COR-L47 (cell line): ENCODE results near the gene CNGA3.
"Not testable (repeated sequence)": the region's sequence is repeated elsewhere in the genome, so short reads cannot be mapped to it uniquely, and the experiment has no call there.

Source experiments
- DNase-seq: peaks from one replicate; lab custom pipeline; 2025; lab: John Stamatoyannopoulos, UW

Gene CNGA3

DNA sequence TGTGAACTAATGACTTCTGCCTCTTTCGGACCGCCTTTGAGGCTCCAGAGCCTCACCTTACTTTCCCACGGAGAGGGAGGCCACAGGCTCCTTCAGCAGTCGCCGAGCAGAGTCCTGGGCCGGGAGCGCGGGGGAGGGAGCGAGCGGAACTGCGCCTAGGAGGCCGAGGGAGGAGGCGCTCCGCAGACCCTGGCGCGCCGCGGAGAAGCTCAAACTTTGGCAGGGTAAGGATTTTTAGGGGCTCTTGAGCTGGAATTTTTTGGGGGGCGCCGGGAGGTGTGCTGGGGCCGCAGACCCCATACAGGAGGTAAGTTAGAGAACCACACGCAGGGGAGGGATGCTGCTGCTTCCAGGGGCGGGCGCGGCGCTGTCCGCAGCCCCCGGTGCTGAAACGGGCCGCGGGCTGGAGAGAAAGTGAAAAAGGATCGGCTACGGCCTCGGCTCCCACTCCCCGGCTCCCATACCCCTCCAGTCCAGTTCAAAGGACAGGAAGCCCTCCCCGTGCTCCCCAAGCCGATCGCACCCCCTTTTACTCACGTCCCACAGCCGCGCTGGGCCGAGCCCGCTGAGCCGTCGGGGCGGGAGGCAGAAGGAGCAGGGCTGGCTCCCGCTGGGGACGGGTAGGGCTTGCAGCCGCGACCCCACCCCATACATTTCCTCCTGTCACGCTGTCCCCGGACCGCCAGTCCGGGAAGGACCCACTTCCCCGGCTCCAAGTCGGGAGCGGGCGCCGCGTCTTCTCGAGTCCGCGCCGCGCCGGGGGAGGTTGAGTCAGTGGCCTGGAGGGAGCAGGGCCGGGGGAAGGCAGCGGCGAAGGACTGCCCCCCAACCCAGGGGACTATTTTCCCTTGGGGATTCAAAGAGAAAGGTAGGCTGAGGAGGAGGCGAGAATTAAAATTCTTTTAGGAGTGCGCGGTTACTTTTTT is at the start of gene CNGA3:
CNGA3 (plus strand) TSS at position 146 of the 926 bp plus-strand sequence. CDS start 23,520 bp downstream, outside the sequence.
- no peak for DNase-seq

DNA sequence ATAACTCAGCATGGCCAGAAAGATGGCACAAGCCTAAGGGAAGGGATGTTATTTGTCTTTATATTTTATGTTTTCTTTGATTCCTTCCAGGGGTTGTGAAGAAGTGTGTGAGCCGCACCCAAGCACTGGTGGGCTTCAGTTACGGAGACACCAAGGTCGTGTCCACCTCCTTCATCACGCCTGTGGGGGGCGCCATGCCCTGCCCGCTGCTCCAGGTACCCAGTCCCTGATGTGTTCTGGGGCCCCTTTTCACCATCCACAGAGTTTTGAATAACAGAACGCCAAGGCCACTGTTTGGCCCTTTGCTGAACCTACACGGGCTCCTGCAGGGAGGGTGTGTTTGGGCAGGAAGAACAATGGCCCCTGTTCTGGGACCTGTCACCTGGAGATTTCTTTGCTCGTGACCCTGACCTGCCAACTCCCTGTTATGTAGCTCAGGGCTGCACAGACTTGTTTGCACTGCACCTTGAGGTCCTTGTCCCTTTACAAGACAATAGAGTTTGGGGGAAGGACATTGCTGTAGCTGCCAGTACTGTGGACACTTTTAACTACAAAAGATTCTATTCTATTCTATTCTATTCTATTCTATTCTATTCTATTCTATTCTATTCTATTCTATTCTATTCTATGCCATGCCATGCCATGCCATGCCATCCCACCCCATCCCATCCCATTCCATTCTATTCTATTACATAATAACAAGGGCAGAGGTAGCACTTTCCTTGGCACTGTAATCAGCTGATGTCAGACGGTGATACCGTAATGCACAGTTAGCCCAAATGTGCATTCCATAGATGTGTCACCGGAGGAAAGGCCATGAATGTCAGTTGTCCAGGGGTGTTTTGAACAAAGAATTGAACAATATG is 48.2 kb upstream of the CNGA3 start:
- DNase-seq = no peak

DNA sequence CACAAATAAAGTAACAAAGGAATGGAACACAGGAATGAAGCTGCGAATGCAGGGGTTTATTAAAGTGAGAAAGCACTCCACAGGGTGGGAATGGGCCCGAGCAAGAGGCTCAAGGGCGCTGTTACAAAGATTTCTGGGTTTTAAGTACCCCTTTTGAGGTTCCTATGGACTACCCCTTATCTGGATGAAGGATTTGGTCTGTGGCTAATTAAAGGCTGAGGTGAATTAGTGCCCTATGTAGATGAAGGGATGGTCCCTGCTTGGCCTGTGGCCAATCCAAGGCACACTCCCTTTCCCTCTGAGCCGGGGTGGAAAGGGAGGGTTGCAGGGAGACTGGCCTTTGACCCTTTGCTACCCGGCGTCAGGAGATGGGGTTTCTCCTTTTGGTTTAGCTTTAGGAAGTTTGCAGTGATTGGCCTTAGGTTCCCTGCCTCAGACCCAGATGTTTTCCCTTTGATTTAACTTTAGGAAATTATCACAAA is 47.5 kb upstream of the CNGA3 start:
- DNase-seq = no peak

DNA sequence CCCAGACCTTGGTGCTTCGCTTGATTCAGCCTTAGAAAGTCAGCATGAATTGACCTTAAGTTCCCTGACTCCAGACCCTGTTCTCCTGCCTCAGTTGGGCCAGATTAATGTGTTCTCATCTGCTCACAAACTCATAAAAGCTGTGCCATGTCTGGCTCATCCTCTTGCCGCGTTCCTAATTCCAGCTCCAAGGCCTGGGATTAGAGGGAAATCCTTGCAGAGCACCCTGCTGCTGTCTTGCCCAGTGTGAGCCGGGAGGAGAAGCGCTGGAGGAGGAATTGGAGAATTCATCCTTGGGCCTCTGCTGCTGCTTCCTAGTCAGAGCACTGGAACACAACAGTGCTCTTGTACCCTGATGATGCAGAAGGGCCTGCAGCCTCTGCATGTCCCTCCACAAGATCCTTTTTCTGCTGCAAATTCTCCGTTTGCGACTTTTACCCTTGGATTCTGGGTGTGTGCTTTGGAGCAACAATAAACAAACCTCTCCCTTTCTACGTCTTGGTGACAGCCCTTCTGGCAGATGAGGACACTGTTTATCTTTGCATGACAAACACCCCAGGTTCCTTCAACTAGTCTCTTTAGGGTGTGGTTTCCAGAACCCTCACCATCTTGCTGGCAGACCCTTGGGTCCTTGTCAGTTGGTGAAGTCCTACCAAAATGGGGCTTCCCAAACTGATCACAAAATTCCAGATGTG is 46.9 kb upstream of the CNGA3 start:
- no peak for DNase-seq

DNA sequence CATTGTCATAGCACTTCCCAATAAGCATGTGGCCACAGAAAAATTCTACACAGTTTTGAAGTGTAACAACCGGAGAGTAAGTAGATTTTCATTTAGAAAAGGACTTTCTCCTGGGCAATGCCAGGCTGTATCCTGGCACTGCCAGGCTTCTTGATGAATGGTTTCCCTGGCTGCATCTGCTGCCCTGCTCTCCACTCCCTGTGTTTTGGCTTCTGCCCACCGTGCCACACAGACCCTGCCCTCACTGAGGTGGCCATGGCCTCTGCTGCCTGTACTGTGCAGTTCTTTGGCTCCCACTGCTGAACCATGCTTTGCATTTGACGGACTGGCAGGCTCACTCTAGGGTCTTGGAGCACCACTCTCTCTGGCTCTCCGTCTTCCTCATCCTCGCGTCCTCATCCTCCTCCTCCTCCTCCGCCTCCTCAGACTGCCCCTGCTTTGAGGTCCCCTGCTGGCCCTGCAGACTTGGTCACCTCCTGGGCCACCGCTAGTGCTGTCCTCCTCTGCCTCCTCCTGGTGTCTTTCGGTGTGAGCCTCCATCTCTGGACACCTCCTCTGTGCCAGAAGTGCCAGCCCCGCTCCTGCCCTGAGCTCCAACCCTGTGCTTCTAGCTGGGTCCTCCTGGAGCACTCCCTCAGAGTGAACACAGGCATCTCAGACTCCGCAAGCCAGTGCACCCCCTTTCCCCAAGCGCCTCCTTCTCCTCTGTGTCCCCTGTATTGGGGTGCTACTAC is 45.9 kb upstream of the CNGA3 start:
- no peak for DNase-seq

DNA sequence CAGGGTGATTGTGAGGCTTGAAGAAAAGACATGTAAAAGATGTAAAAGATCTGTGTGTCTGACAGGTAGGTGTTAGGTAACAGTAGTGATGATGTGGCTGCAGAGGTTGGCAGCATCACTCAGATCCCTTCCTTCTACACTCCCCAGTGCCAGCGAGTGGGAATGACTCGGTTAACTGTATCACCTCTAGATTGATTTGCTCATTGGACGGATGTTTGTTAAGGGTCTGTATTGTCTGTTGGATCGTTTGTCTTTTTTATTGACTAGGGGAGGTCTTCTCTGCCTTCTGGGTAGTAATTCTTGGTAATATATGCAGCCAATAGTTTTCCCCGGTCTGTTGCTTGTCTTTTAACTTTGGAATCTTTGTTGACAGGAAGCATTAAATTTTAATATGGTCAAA is 44.8 kb upstream of the CNGA3 start:
- DNase-seq = no peak

DNA sequence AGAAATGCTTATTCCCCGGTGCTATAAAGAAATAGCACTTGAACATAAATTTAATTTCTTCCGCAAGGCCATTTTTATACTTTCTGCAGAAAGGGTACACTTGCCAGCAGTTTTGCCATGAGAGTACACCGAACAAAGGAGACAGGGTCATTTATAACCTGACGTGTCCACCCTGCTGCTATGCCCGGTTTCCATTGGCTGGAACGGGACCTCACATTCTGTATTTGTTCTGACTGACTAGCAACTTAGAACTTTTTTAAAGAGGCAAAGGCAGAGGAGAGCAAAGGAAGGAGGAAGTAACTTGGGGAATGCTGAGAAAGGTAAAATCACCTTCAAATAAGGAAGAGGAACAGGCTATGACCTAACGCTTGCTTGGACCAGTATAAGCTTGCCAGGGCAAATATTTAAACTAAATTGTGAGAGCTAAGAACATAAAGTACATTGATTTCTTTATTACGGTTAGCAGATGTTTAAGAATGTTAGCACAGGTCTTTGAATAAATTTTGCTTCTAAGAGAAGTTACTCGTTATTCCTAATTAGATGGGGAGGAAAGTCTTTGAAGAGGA is 39.0 kb upstream of the CNGA3 start:
- DNase-seq = not testable (repeated sequence)

DNA sequence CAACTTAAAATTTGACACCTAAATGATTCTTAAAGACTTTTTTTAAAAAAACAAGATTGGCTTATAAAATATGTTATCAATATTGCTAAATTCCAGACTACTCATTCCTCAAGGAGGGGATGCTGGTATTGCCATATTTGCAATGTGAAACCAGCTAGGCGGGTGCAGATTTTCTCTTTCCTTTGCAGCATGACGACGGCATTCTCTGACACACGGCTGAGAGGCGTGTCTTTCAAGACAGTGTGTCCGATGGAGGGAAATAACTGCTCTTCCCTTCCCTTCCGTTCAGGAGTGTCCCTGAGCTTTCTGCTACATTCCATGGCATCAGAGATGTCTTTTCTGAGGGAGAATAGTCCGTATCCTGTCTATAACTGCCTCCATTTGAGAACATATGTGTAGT is 38.2 kb upstream of the CNGA3 start:
- no peak for DNase-seq

DNA sequence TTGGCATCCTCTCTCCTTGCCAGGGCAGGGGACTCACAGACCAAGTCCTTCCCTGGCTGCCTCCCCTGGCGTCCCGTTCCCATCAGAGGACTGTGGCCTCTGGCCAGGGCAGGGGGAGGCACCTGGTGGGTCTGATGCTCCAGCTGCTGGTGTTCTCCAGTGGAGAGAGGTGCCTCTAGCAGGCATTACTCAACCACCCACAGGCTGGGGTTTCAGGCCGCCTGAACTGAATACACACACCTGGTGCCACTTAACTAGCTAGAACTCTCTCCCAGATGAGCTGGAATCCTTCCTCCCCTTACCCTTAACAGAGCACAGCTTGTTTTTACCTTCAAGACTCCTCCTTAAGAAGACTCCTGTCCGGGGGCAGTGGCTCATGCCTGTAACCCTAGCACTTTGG is 37.7 kb upstream of the CNGA3 start:
- no peak for DNase-seq

DNA sequence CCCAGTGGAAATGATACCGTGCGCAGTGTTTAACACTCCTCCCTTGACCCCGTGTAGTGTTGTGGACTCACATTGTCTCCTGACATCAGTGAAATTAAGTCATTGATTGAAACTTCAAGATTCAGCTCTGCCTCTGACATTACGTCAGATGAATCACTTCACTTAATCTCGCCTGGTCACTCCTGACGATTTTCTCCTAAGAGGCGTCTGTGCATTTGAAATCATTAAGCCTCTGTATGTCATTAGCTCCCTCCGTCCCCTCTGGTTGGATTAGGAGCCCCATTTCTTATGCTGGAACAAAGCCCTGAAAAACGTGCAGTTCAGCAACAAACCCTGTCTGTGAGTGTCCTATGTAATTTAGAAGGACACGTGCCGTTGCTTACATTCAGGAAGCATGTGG is 36.7 kb upstream of the CNGA3 start:
- DNase-seq = no peak

DNA sequence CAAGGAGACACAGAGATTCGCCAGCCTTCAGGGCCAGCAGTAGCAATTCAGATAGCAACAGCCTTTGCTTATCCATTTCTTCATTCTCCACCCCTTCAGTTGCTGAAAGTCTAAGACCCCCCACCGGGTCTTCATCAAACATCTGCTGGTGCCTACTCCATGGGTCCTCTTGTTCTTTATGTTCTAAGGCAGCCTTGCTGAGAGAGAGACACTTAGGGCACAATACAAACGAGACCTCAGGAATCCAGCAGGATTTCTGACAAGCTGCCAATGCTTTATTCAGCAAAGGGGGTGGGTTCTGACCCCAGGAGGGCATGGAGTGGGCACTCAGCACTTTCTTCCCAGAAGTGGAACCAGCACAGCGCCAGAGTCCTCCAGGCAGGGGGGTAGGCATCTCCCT is 36.2 kb upstream of the CNGA3 start:
- peak; percentile 4 for DNase-seq

DNA sequence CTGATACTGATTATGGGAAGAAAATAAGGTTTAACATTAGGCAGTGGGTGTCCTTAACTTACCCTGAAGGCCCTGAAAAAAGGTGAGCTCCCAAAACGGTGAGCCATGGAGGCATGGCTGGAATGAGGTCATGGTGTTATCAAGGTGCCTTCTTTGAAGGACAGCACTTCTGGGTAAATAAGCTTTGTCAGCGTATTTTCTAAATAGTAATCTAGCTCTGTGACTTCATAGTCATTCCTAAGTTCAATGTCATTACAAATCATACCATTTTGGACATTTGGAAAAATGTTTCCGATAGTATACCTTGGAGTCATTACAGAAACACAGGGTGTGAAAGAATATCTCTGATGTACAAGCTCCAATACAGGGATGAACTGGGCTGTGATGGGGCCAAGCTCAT is 35.2 kb upstream of the CNGA3 start:
- no peak for DNase-seq

DNA sequence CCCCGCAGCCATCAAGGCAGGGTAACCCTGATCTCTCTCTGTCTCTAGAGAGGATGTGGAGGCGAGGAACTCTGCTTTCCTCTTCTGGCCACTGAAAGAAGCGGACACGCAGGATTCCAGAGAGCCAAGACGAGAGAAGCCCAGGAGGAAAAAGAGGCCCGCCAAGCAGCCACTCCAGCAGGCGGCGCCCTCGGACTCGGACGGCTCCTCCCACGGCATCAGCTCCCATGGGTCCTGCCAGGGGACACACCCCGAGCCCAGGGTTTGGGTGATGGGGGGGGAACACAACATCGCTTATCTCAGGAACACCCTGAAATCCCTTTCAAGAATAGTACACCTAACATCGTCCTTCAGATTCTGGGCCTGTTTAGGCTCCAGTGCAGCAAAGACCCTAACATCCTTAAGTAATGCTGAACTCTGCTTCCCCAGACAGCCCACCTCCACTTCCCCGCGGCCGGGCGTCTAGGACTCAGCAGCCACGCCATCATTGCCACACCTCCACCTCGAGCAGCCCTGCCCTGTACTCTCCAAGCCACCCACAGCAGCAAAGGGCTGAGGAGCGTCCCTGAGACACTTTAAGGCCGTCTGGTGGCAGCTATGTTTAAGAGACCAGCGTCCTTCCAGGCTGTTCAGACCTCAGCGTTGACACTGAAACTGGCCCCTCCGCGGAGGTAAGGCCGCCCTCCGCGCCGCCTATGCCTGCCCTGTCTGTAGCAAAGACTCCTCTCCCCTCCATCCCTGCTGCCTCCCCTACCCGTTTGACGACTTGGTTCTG is 34.3 kb upstream of the CNGA3 start:
- no peak for DNase-seq

DNA sequence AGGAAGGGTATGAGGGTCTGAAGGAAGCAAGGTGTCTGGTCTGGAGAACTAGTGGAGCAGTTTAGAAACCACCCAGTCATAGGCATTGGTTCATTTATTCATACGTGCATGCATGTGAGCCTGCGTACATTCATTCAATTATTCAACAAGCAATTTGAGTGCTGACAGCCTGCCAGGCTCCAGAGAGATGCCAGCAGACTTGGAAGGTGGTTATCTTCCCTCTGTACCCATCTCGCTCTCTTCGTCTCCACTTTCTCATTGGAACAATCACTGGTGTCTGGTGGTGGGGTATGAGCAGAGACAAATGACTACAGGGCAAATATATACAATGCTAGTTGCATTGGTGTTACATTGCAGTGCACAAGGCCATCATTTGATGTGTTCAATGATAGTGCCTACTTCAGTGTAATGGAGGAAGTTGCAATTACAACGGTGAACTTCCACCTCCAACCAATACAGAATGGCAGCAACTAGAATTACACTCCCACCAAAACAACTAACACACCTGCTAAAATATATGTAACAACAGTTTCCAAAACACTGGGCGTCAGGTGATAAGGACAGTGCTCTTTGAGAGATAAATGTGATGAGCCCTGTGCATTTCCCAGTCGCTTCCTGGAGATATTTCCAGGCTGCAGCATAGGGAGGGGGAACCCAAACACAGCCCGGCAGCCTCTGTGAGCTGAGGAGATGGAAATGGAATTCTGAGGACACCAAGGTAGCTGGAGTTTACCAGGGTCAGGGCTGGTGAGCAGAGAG is 32.6 kb upstream of the CNGA3 start:
- no peak for DNase-seq

DNA sequence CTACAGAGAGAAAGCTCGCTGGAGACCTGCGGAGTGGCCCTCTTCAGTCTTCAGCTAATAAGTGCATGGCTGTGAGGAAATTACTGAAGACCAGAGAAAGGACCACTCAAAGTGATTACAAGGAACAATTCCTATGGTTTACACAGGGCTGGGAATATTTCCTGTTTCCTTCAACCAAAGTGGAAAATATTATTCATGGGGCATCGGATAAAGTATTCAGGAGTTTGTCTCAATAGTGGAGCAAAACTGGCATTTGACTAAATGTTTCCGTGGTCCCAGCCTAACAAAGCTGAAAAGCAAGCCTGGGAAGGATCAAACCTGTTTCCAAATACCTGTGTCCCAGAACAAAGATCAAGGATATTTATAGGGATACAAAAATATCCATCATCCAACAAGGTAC is 32.0 kb upstream of the CNGA3 start:
- no peak for DNase-seq

DNA sequence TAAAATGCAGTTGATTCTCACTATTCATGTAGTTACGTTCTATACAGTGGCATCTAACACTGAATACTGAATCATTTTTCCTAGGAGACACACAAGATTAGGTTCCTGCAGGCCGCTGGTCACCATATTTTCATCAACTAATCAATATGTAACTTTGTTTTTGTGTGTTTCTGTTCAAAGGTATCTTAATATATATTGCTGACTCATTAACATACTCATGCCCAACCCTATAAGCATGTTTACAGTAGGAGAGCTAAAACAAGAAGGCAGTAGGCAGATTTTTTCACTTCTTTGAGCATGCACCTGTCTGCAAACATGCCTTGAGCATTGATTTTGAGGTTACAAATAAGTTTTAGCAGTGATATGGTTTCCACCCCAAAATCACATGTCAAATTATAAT is 30.3 kb upstream of the CNGA3 start:
- DNase-seq = no peak

DNA sequence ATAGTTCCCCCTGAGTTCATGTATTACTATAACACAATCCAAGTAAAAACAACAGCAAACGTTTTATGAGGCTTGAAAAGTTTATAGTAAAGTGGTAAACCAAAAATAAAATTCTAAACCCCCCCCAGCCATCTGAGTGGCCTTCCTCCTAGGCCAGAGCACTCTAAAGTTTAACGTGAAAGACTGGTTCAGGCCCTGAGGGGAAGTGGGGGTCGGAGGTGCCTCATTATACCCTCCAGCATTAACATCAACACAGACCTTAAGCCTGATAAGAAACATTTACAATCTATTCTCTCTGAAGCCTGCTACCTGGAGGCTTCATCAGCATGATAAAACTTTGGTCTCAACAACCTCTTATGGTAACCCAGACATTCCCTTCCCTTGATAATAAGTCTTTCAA is 29.0 kb upstream of the CNGA3 start:
- no peak for DNase-seq

DNA sequence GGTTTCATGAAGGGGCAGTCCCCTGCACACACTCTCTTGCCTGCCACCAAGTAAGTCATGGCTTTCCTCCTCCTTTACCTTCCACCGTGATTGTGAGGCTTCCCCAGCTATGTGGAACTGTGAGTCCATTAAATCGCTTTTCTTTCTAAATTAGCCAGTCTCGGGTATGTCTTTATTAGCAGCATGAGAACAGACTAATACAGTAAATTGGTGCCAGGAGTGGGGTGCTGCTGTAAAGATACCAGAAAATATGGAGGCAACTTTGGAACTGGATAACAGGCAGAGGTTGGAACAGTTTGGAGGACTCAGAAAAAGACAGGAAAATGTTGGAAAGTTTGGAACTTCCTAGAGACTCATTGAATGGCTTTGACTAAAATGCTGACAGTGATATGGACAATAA is 26.1 kb upstream of the CNGA3 start:
- not testable (repeated sequence) for DNase-seq

DNA sequence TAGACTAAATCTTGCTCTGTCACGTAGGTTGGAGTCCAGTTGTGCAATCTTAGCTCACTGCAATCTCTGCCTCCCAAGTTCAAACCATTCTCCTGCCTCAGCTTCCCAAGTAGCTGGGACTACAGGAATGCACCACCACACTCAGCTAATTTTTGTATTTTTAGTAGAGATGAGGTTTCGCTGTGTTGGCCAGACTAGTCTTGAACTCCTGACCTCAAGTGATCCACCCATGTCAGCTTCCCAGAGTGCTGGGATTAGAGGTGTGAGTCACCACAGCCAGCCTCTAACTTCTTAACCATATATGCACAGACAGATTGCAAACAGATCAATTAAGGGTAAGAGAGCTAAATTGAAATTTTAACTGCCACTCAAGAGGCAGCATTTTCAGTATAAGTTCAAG is 22.1 kb upstream of the CNGA3 start:
- DNase-seq = no peak

DNA sequence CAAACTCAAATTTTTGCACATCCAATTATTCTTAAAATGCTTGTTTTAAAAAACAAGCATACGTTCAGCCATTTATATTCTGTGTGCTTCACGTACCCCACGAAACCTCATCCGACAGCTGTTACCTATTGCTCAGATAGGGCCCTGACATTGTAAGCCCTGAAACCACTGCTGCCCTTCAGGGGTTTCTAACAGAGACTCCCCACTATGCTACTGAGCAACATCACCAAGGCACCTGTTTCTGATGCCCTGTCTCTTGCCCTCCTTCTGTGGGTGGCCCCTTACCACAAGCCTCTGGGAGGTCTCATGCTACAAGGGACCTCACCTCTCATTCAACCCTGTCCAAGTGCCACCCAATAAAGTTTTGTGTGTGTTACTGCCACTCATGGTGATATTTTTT is 18.5 kb upstream of the CNGA3 start:
- no peak for DNase-seq
